GM19438 (cell line): ENCODE measurements around the gene PRKCB.

Experiments
- ATAC-seq: cut with Tn5 transposase; IDR thresholded peaks from one replicate; pipeline ENCODE4 v1.9.1; 2021; ENCODE audit warnings: low read depth; ENCODE audit not compliant: unreplicated experiment

Gene PRKCB

GRCh38 chr16:23836078-23836403 is 258 bp downstream of the PRKCB start:
- ATAC-seq, result peak; percentile 15

GRCh38 chr16:23836404-23837311 is 875 bp downstream of the PRKCB start:
- ATAC-seq, result peak; percentile 13

- ATAC-seq, result no peak
Measured at GRCh38 chr16:23837553-23838308, 1.9 kb downstream of the PRKCB start.

- no peak for ATAC-seq
Measured at GRCh38 chr16:23838485-23839142, 2.8 kb downstream of the PRKCB start.

- ATAC-seq, result no peak
Measured at GRCh38 chr16:23840310-23840709, 4.5 kb downstream of the PRKCB start.

- ATAC-seq, result no peak
Measured at GRCh38 chr16:23842137-23842600, 6.4 kb downstream of the PRKCB start.

GRCh38 chr16:23843143-23843542 is 7.4 kb downstream of the PRKCB start:
- ATAC-seq, result no peak

- no peak for ATAC-seq
Measured at GRCh38 chr16:23847251-23847650, 11.5 kb downstream of the PRKCB start.

- no peak for ATAC-seq
Measured at GRCh38 chr16:23847948-23848347, 12.2 kb downstream of the PRKCB start.

- no peak for ATAC-seq
Measured at GRCh38 chr16:23848958-23849357, 13.2 kb downstream of the PRKCB start.

GRCh38 chr16:23852794-23853562 is 17.2 kb downstream of the PRKCB start:
- ATAC-seq, result no peak

GRCh38 chr16:23855010-23855409 is 19.2 kb downstream of the PRKCB start:
- no peak for ATAC-seq

GRCh38 chr16:23856251-23856709 is 20.5 kb downstream of the PRKCB start:
- ATAC-seq, result no peak

GRCh38 chr16:23857256-23857880 is 21.6 kb downstream of the PRKCB start:
- no peak for ATAC-seq

GRCh38 chr16:23857881-23858269 is 22.1 kb downstream of the PRKCB start:
- no peak for ATAC-seq

GRCh38 chr16:23858542-23858941 is 22.8 kb downstream of the PRKCB start:
- no peak for ATAC-seq

GRCh38 chr16:23859713-23860269 is 24.0 kb downstream of the PRKCB start:
- no peak for ATAC-seq

GRCh38 chr16:23861874-23862273 is 26.1 kb downstream of the PRKCB start:
- ATAC-seq, result no peak

GRCh38 chr16:23862556-23862955 is 26.8 kb downstream of the PRKCB start:
- no peak for ATAC-seq
